GM21619 (cell line): ENCODE measurements around the gene ZBTB7B.
A peak's percentile ranks its signal among the peaks of the same experiment; 100 is the strongest.

ENCODE experiments used
- ATAC-seq: cut with Tn5 transposase; IDR thresholded peaks from one replicate; pipeline ENCODE4 v1.9.1; 2021; ENCODE audit not compliant: unreplicated experiment

Gene ZBTB7B

DNA sequence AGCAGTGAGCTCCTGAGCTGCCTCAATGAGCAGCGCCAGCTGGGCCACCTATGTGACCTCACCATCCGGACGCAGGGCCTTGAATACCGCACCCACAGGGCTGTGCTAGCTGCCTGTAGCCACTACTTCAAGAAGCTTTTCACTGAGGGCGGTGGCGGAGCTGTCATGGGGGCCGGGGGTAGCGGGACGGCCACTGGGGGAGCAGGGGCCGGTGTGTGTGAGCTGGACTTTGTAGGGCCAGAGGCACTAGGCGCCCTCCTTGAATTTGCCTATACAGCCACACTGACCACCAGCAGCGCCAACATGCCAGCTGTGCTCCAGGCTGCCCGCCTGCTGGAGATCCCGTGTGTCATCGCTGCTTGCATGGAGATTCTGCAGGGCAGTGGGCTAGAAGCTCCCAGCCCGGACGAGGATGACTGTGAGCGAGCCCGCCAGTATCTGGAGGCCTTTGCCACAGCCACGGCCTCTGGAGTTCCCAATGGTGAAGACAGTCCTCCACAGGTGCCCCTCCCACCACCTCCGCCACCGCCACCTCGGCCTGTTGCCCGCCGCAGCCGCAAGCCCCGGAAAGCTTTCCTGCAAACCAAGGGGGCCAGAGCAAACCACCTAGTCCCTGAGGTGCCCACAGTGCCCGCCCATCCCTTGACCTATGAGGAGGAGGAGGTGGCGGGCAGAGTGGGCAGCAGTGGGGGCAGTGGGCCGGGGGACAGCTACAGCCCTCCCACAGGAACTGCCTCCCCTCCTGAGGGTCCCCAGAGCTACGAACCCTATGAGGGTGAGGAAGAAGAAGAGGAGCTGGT, 12.3 kb downstream of the ZBTB7B start:
- ATAC-seq: no peak

- ATAC-seq: no peak
Measured at GRCh38 chr1:155015527-155016230, 13.1 kb downstream of the ZBTB7B start.

GRCh38 chr1:155016231-155016831, 13.7 kb downstream of the ZBTB7B start:
- ATAC-seq: no peak

- ATAC-seq: peak; percentile 74
Measured at GRCh38 chr1:155017041-155017945, 14.7 kb downstream of the ZBTB7B start.

- ATAC-seq: no peak
Measured at GRCh38 chr1:155017946-155018316, 15.3 kb downstream of the ZBTB7B start.

GRCh38 chr1:155018617-155019348, 16.2 kb downstream of the ZBTB7B start:
- no peak for ATAC-seq

- no peak for ATAC-seq
Measured at GRCh38 chr1:155019377-155020245, 17.0 kb downstream of the ZBTB7B start.

GRCh38 chr1:155022136-155022926, 19.7 kb downstream of the ZBTB7B start:
- no peak for ATAC-seq

- ATAC-seq: no peak
Measured at GRCh38 chr1:155022927-155023236, 20.3 kb downstream of the ZBTB7B start.

GRCh38 chr1:155023627-155024026, 21.0 kb downstream of the ZBTB7B start:
- ATAC-seq: no peak

DNA sequence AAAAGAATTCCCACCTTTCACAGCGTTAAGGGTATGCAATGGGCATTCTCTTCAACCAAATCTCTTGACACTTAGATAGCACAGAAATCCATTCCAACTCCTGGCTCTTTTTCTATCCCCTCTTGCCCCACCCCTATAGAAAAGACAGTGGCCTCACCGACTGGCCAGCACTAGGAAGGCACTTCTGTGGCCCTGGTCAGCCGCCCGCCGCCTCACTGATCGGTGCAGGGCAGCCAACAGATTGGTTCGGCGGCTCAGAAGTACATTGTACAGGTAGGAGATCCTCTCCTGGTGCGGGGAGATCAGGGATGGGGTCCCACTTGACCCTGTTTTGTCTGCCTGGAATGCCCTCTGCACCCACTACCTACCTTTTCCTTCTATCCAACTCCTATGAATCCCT, 21.7 kb downstream of the ZBTB7B start:
- no peak for ATAC-seq

DNA sequence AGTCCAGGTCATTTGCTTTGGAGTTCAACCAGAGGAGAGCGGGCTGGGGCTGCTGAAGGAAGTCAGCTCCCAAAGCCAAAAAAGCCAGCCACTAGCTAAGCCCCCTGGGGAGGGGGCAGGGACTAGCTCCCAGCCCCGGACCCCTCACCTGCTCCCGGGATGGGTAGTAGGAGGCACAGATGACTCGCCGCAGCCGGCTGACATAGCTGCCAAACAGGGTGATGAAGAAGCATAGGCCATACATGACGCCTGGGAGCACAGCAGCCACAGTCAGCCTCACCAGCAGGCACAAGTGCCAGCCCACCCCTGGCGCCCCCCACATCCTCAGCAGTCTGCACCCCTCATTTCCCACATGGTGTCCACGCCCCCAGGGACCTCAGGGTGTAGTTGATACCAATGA, 23.6 kb downstream of the ZBTB7B start:
- no peak for ATAC-seq

DNA sequence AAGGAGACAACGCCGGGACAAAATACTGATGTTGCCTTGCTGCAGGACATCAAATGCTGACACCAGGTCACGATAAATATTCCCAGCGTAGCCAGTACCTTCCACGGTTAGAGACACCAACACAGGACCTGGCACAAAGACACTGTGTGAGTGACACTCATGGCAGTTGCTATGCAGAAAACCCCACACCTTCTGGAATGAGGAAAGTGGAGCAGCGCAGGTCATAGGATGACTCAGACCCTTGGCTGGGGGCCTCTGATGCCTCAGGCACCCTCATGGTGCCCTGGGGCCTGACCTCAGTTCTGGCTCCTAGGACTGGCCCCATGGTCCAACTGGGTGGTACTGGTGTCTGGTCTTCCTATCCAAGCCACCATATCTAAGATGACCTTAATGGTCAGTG, 24.0 kb downstream of the ZBTB7B start:
- ATAC-seq: no peak

- no peak for ATAC-seq
Measured at GRCh38 chr1:155029513-155030242, 27.1 kb downstream of the ZBTB7B start.

GRCh38 chr1:155030243-155030795, 27.7 kb downstream of the ZBTB7B start:
- ATAC-seq: no peak

- ATAC-seq: no peak
Measured at GRCh38 chr1:155030899-155031298, 28.3 kb downstream of the ZBTB7B start.

DNA sequence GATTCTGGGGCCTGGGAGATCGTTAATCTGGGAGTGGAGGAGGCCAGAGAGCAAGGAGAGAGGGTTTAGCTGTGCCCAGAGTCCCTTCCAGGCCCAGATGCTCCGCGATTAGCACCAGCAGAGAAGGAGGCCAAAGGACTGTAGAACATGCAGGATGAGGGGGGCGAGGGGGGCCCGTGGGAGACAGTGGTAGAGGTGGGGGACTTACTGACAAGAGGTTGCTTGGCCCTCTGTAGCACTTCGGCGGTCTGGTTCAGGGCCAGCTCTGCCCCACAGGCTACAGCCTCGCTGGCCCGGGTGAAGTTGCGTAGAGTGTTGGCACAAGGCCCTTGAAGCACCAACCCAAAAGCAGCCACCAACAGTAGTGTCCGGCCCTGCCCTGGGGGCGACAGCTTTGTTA, 30.3 kb downstream of the ZBTB7B start:
- no peak for ATAC-seq

- no peak for ATAC-seq
Measured at GRCh38 chr1:155033524-155033923, 30.9 kb downstream of the ZBTB7B start, which contains the start of the genes DCST1 and DCST2. Gene DCST1, plus strand, starts transcription at chr1:155033824. Its CDS starts 213 bp downstream, at chr1:155034037. Gene DCST2, minus strand, starts transcription at chr1:155033781. Its CDS starts 80 bp downstream, at chr1:155033701.
